Liver (tissue), 9 donors: ENCODE data around the gene RYR1. TPM values are rescaled to one million over a fixed set of nuclear protein-coding genes. Genes with fewer than 3 reads are reported as not detected.

Source experiments
- DNase-seq: peaks from one replicate; pipeline ENCODE4 v3.0.0-alpha.2; 2017; ENCODE audit warnings: low spot score
- H3K27ac ChIP-seq, 2 donors: one replicate each; pipeline ENCODE4 v1.7.0; 2013; ENCODE audit warnings: inconsistent platforms in 2 of 2, low read length in 2 of 2, control low read depth in 1 of 2, low read depth in 1 of 2, mild to moderate bottlenecking in 1 of 2
- H3K27me3 ChIP-seq, 4 donors: one replicate each; pipeline versions ENCODE4 v1.6.1 to v1.7.0; 2013; ENCODE audit warnings: low read length in 3 of 4, inconsistent platforms in 1 of 4, mild to moderate bottlenecking in 1 of 4, moderate library complexity in 1 of 4; ENCODE audit not compliant: control insufficient read depth in 4 of 4, insufficient read depth in 4 of 4
- H3K36me3 ChIP-seq, 4 donors: one replicate each; pipeline versions ENCODE4 v1.6.1 to v1.7.0; 2013; ENCODE audit warnings: low read length in 3 of 4, mild to moderate bottlenecking in 3 of 4, low read depth in 1 of 4, moderate library complexity in 1 of 4; ENCODE audit not compliant: control insufficient read depth in 4 of 4, insufficient read depth in 3 of 4
- H3K4me1 ChIP-seq, 4 donors: one replicate each; pipeline versions ENCODE4 v1.6.1 to v1.7.0; 2013; ENCODE audit warnings: low read length in 3 of 4, mild to moderate bottlenecking in 3 of 4, moderate library complexity in 1 of 4; ENCODE audit not compliant: control insufficient read depth in 4 of 4, insufficient read depth in 4 of 4
- H3K4me3 ChIP-seq, 3 donors: one replicate each; pipeline versions ENCODE4 v1.6.1 to v1.7.0; 2013; ENCODE audit warnings: low read length in 3 of 3, control low read depth in 1 of 3, low read depth in 1 of 3, mild to moderate bottlenecking in 1 of 3
- H3K9ac ChIP-seq, 2 donors: one replicate each; pipeline ENCODE4 v1.7.0; 2013; ENCODE audit warnings: low read length in 2 of 2, mild to moderate bottlenecking in 2 of 2, moderate library complexity in 2 of 2, control low read depth in 1 of 2, low read depth in 1 of 2
- H3K9me3 ChIP-seq, 4 donors: one replicate each; pipeline versions ENCODE4 v1.6.1 to v1.7.0; 2013; ENCODE audit warnings: low read length in 3 of 4; ENCODE audit not compliant: control insufficient read depth in 4 of 4
- FOXA1 ChIP-seq: IDR thresholded peaks from 2 replicates; pipeline ENCODE4 v1.6.1; 2016; ENCODE audit warnings: antibody characterized with exemption
- FOXA2 ChIP-seq: IDR thresholded peaks from 2 replicates; pipeline ENCODE4 v1.6.1; 2016; ENCODE audit warnings: antibody characterized with exemption
- GABPA ChIP-seq, 2 donors: IDR thresholded peaks in 1 of 2; conservative IDR thresholded peaks in 1 of 2; 2 replicates each; pipeline ENCODE4 v1.6.1; 2016; ENCODE audit warnings: antibody characterized with exemption in 2 of 2, mild to moderate bottlenecking in 1 of 2, moderate library complexity in 1 of 2
- HNF4A ChIP-seq, 2 donors: conservative IDR thresholded peaks; 2 replicates each; pipeline ENCODE4 v1.6.1; 2016; ENCODE audit warnings: antibody characterized with exemption in 2 of 2, mild to moderate bottlenecking in 2 of 2
- HNF4G ChIP-seq: IDR thresholded peaks from 2 replicates; pipeline ENCODE4 v1.6.1; 2016; ENCODE audit warnings: antibody characterized with exemption
- JUND ChIP-seq, 2 donors: IDR thresholded peaks; 2 replicates each; pipeline ENCODE4 v1.6.1; 2016; ENCODE audit warnings: antibody characterized with exemption in 2 of 2
- NR2F2 ChIP-seq: IDR thresholded peaks from 2 replicates; pipeline ENCODE4 v1.6.1; 2016; ENCODE audit warnings: antibody characterized with exemption
- RAD21 ChIP-seq, 2 donors: IDR thresholded peaks; 2 replicates each; pipeline ENCODE4 v1.6.1; 2016; ENCODE audit warnings: antibody characterized with exemption in 2 of 2, mild to moderate bottlenecking in 2 of 2
- RXRA ChIP-seq, 2 donors: IDR thresholded peaks; 2 replicates each; pipeline ENCODE4 v1.6.1; 2017 to 2018; ENCODE audit warnings: antibody characterized with exemption in 2 of 2, mild to moderate bottlenecking in 1 of 2
- SP1 ChIP-seq: IDR thresholded peaks from 2 replicates; pipeline ENCODE4 v1.6.1; 2018; ENCODE audit warnings: antibody characterized with exemption, mild to moderate bottlenecking
- TAF1 ChIP-seq: conservative IDR thresholded peaks from 2 replicates; pipeline ENCODE4 v1.6.1; 2016; ENCODE audit warnings: antibody characterized with exemption, mild to moderate bottlenecking
- YY1 ChIP-seq: IDR thresholded peaks from 2 replicates; pipeline ENCODE4 v1.6.1; 2016; ENCODE audit warnings: antibody characterized with exemption, mild to moderate bottlenecking
- WGBS: extraction: QIAGEN DNeasy Blood & Tissue Kit; methylation state at CpG from one replicate; pipeline ENCODE4 v1.1.7; 2013; 5-methylcytosine and 5-hydroxymethylcytosine counted together
- polyA plus RNA-seq, 2 donors: library from polyadenylated mRNA; stranded (reverse) in 1 of 2; unstranded in 1 of 2; fragments of 200-250 nt in 1 of 2; fragments of >200 nt in 1 of 2; fragmentation: Nextera tagmentation in 1 of 2; extraction: Ambion mirVana in 1 of 2; gene quantifications; one replicate each; pipeline versions ENCODE4 v1.2.1 to v1.2.3, GENCODE V29; 2013 to 2015
- total RNA-seq, 2 donors: library from RNA; depleted of rRNA; stranded (reverse); fragments of >200 nt; gene quantifications; one replicate each; pipeline ENCODE4 v1.2.3, GENCODE V29; 2014
- TF ChIP-seq, protein P1 (sequence below): IDR thresholded peaks from 2 replicates; pipeline ENCODE4 v1.6.1; 2016; ENCODE audit warnings: antibody characterized with exemption
- TF ChIP-seq, protein P2 (sequence below): IDR thresholded peaks from 2 replicates; pipeline ENCODE4 v1.6.1; 2016; ENCODE audit warnings: antibody characterized with exemption
- TF ChIP-seq, protein P3 (sequence below): IDR thresholded peaks from 2 replicates; pipeline ENCODE4 v1.6.1; 2016; ENCODE audit warnings: antibody characterized with exemption
- TF ChIP-seq, protein P4 (sequence below): IDR thresholded peaks from 2 replicates; pipeline ENCODE4 v1.6.1; 2016; ENCODE audit warnings: antibody characterized with exemption, mild to moderate bottlenecking
- TF ChIP-seq, protein P5 (sequence below): fragments of 150-350 bp; IDR thresholded peaks from 2 replicates; pipeline ENCODE4 v1.5.1; 2017; ENCODE audit warnings: improper control_type of control experiment, low read depth, low read length; ENCODE audit not compliant: missing input control
- donor health status: healthy.
- donor health status: healthy.
- donor health status: healthy.
- donor health status: healthy.
- donor health status: healthy.

RYR1 gene
- total and polyA plus RNA-seq, 4 donors, result 0.01 to 0.70 (median 0.29) TPM

DNA sequence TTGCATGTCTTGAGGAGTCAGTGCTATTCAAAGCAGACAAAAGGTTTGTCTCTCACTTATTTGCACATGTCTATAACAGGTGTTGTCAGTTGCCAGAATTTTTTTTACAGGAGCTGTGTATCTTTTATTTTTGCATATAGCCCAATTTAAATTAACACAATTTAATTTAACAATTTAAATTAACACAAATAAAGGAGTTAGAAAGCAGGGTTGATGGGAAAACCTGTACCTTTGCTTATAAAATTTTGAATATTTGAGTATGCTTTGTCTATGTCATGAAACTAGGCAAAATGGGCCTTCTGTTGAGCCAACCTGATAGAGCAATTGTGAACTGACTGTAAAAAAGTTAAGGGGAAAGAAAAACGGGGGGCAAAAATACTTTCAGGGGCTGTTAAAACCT lies 106.3 kb downstream of the RYR1 start:
- TF ChIP-seq, protein P1, sequence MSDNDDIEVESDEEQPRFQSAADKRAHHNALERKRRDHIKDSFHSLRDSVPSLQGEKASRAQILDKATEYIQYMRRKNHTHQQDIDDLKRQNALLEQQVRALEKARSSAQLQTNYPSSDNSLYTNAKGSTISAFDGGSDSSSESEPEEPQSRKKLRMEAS, result no peak
- TF ChIP-seq, protein P2, sequence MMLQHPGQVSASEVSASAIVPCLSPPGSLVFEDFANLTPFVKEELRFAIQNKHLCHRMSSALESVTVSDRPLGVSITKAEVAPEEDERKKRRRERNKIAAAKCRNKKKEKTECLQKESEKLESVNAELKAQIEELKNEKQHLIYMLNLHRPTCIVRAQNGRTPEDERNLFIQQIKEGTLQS, result no peak
- TF ChIP-seq, protein P3, sequence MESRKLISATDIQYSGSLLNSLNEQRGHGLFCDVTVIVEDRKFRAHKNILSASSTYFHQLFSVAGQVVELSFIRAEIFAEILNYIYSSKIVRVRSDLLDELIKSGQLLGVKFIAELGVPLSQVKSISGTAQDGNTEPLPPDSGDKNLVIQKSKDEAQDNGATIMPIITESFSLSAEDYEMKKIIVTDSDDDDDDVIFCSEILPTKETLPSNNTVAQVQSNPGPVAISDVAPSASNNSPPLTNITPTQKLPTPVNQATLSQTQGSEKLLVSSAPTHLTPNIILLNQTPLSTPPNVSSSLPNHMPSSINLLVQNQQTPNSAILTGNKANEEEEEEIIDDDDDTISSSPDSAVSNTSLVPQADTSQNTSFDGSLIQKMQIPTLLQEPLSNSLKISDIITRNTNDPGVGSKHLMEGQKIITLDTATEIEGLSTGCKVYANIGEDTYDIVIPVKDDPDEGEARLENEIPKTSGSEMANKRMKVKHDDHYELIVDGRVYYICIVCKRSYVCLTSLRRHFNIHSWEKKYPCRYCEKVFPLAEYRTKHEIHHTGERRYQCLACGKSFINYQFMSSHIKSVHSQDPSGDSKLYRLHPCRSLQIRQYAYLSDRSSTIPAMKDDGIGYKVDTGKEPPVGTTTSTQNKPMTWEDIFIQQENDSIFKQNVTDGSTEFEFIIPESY, result no peak
- TF ChIP-seq GABPA (IDR thresholded peaks at IDR 0.05 in 1 of 2, conservative IDR thresholded peaks at IDR 0.05 in 1 of 2) (no peak), TAF1 (no peak), HNF4G (no peak)
- H3K9ac ChIP-seq, result no peak overlapping the region
- H3K36me3 ChIP-seq, result no peaks in the 10 kb centered on the region
- peaks cover 2 to 11% (median 6%) of the 10 kb centered on the region in 4 donors for H3K9me3 ChIP-seq
- peaks cover 0 to 7% (median 4%) of the 10 kb centered on the region in 4 donors for H3K4me1 ChIP-seq
- 39% methylated on average over 1 of the region's 1 CpG for WGBS
- H3K27me3 ChIP-seq, result no peaks in the 10 kb centered on the region
- H3K27ac ChIP-seq, result no peak overlapping the region
- H3K4me3 ChIP-seq, result no peak overlapping the region
- DNase-seq, result no peak

DNA sequence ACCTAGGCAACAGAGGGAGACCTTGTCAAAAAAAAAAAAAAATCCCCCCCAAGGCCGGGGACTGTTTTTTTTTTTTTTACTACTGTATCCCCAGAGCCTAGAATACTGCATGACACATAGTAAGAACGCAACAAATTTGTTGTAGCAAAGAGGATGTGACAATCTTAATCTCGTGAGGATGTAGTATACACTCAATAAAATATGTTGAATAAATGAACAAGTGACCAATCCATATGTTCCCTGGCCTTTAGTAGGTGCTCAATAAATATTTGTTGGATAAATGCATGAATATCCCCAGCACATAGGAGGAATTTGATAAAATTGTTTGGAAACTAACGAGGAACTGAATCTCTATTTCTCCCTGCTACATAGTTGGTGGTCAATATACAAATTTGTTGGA lies 108.5 kb downstream of the RYR1 start:
- no peaks in the 10 kb centered on the region for H3K36me3 ChIP-seq
- TF ChIP-seq YY1 (no peak), FOXA2 (no peak), NR2F2 (no peak), JUND (IDR thresholded peaks at IDR 0.05) (no peak), SP1 (no peak), FOXA1 (no peak), RAD21 (IDR thresholded peaks at IDR 0.05) (no peak), RXRA (IDR thresholded peaks at IDR 0.05) (no peak), HNF4A (conservative IDR thresholded peaks at IDR 0.05) (no peak), GABPA (IDR thresholded peaks at IDR 0.05 in 1 of 2, conservative IDR thresholded peaks at IDR 0.05 in 1 of 2) (no peak)
- TF ChIP-seq, protein P3, result no peak
- TF ChIP-seq, protein P2, result no peak
- TF ChIP-seq, protein P4, sequence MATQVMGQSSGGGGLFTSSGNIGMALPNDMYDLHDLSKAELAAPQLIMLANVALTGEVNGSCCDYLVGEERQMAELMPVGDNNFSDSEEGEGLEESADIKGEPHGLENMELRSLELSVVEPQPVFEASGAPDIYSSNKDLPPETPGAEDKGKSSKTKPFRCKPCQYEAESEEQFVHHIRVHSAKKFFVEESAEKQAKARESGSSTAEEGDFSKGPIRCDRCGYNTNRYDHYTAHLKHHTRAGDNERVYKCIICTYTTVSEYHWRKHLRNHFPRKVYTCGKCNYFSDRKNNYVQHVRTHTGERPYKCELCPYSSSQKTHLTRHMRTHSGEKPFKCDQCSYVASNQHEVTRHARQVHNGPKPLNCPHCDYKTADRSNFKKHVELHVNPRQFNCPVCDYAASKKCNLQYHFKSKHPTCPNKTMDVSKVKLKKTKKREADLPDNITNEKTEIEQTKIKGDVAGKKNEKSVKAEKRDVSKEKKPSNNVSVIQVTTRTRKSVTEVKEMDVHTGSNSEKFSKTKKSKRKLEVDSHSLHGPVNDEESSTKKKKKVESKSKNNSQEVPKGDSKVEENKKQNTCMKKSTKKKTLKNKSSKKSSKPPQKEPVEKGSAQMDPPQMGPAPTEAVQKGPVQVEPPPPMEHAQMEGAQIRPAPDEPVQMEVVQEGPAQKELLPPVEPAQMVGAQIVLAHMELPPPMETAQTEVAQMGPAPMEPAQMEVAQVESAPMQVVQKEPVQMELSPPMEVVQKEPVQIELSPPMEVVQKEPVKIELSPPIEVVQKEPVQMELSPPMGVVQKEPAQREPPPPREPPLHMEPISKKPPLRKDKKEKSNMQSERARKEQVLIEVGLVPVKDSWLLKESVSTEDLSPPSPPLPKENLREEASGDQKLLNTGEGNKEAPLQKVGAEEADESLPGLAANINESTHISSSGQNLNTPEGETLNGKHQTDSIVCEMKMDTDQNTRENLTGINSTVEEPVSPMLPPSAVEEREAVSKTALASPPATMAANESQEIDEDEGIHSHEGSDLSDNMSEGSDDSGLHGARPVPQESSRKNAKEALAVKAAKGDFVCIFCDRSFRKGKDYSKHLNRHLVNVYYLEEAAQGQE, result no peak
- TF ChIP-seq, protein P5, sequence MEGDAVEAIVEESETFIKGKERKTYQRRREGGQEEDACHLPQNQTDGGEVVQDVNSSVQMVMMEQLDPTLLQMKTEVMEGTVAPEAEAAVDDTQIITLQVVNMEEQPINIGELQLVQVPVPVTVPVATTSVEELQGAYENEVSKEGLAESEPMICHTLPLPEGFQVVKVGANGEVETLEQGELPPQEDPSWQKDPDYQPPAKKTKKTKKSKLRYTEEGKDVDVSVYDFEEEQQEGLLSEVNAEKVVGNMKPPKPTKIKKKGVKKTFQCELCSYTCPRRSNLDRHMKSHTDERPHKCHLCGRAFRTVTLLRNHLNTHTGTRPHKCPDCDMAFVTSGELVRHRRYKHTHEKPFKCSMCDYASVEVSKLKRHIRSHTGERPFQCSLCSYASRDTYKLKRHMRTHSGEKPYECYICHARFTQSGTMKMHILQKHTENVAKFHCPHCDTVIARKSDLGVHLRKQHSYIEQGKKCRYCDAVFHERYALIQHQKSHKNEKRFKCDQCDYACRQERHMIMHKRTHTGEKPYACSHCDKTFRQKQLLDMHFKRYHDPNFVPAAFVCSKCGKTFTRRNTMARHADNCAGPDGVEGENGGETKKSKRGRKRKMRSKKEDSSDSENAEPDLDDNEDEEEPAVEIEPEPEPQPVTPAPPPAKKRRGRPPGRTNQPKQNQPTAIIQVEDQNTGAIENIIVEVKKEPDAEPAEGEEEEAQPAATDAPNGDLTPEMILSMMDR, result no peak
- WGBS, result 84% methylated on average over 4 of the region's 4 CpGs

More for the DNA sequence above, 108.5 kb downstream of the RYR1 start:
- no peak for DNase-seq
- Histone ChIP-seq H3K9me3 (no peaks in the 10 kb centered on the region), H3K27ac (no peak overlapping the region), H3K27me3 (no peaks in the 10 kb centered on the region), H3K9ac (no peak overlapping the region), H3K4me3 (no peak overlapping the region), H3K4me1 (peaks cover 0 to 7% (median 4%) of the 10 kb centered on the region in 4 donors)
